BLaER1 (cell line): ENCODE data around the gene TMOD1.

Source experiments
- H3K27ac ChIP-seq: shearing (Covaris generic); formaldehyde crosslinking; 2 replicates; pipeline ENCODE4 v1.8.1; 2022
- H3K27me3 ChIP-seq: shearing (Covaris generic); formaldehyde crosslinking; 2 replicates; pipeline ENCODE4 v1.8.1; 2022
- H3K36me3 ChIP-seq: shearing (Covaris generic); formaldehyde crosslinking; 2 replicates; pipeline ENCODE4 v1.8.1; 2022
- H3K4me1 ChIP-seq: shearing (Covaris generic); formaldehyde crosslinking; 2 replicates; pipeline ENCODE4 v1.8.1; 2022
- H3K4me2 ChIP-seq: shearing (Covaris generic); formaldehyde crosslinking; 2 replicates; pipeline ENCODE4 v1.8.1; 2022
- H3K4me3 ChIP-seq: shearing (Covaris generic); formaldehyde crosslinking; 2 replicates; pipeline ENCODE4 v1.8.1; 2022
- H3K9ac ChIP-seq: shearing (Covaris generic); formaldehyde crosslinking; 2 replicates; pipeline ENCODE4 v1.8.1; 2022
- H3K9me3 ChIP-seq: shearing (Covaris generic); formaldehyde crosslinking; 2 replicates; pipeline ENCODE4 v1.8.1; 2022
- H4K20me1 ChIP-seq: shearing (Covaris generic); formaldehyde crosslinking; 2 replicates; pipeline ENCODE4 v1.8.1; 2022
- Cebpa-rat ChIP-seq: shearing (Covaris generic); IDR thresholded peaks from 2 replicates; pipeline ENCODE4 v1.8.1; 2022

Gene TMOD1

GRCh38 chr9:97556036-97556720 is 54.7 kb downstream of the TMOD1 start:
- no peak overlapping the region for H3K4me2 ChIP-seq
- H4K20me1 ChIP-seq = no peaks in the 10 kb centered on the region
- no peak overlapping the region for H3K27ac ChIP-seq
- H3K9me3 ChIP-seq = no peaks in the 10 kb centered on the region
- no peaks in the 10 kb centered on the region for H3K27me3 ChIP-seq
- H3K4me1 ChIP-seq = peaks cover 18% of the 10 kb centered on the region
- H3K36me3 ChIP-seq = no peaks in the 10 kb centered on the region
- no peak overlapping the region for H3K4me3 ChIP-seq
- no peak for TF ChIP-seq Cebpa-rat
- H3K9ac ChIP-seq = no peak overlapping the region

- peaks cover 18% of the 10 kb centered on the region for H3K4me1 ChIP-seq
- H3K9me3 ChIP-seq = no peaks in the 10 kb centered on the region
- no peaks in the 10 kb centered on the region for H3K27me3 ChIP-seq
- no peak overlapping the region for H3K4me3 ChIP-seq
- no peak for TF ChIP-seq Cebpa-rat
- H3K36me3 ChIP-seq = no peaks in the 10 kb centered on the region
- no peak overlapping the region for H3K27ac ChIP-seq
- H3K9ac ChIP-seq = no peak overlapping the region
- H4K20me1 ChIP-seq = no peaks in the 10 kb centered on the region
- peak overlapping the region; percentile 34 for H3K4me2 ChIP-seq
Measured at GRCh38 chr9:97556721-97557605, 55.5 kb downstream of the TMOD1 start.

GRCh38 chr9:97557606-97558095 is 56.2 kb downstream of the TMOD1 start:
- no peaks in the 10 kb centered on the region for H3K27me3 ChIP-seq
- TF ChIP-seq Cebpa-rat = no peak
- H3K4me2 ChIP-seq = peak overlapping the region; percentile 34
- no peak overlapping the region for H3K27ac ChIP-seq
- H3K4me3 ChIP-seq = no peak overlapping the region
- H4K20me1 ChIP-seq = no peaks in the 10 kb centered on the region
- H3K9ac ChIP-seq = no peak overlapping the region
- H3K4me1 ChIP-seq = peaks cover 18% of the 10 kb centered on the region
- H3K36me3 ChIP-seq = no peaks in the 10 kb centered on the region
- H3K9me3 ChIP-seq = no peaks in the 10 kb centered on the region

GRCh38 chr9:97558701-97559101 is 57.2 kb downstream of the TMOD1 start:
- Histone ChIP-seq H3K4me2 (peak overlapping the region; percentile 25), H3K4me1 (peaks cover 18% of the 10 kb centered on the region), H3K4me3 (no peak overlapping the region), H3K27me3 (no peaks in the 10 kb centered on the region), H3K27ac (no peak overlapping the region), H3K9ac (no peak overlapping the region), H4K20me1 (no peaks in the 10 kb centered on the region), H3K9me3 (no peaks in the 10 kb centered on the region), H3K36me3 (no peaks in the 10 kb centered on the region)
- no peak for TF ChIP-seq Cebpa-rat

GRCh38 chr9:97559111-97559514 is 57.6 kb downstream of the TMOD1 start:
- Histone ChIP-seq H3K9ac (no peak overlapping the region), H3K36me3 (no peaks in the 10 kb centered on the region), H3K4me3 (no peak overlapping the region), H3K4me1 (peaks cover 18% of the 10 kb centered on the region), H3K27me3 (no peaks in the 10 kb centered on the region), H4K20me1 (no peaks in the 10 kb centered on the region), H3K9me3 (no peaks in the 10 kb centered on the region), H3K4me2 (peak overlapping the region; percentile 25), H3K27ac (no peak overlapping the region)
- TF ChIP-seq Cebpa-rat = no peak

- H3K27me3 ChIP-seq = no peaks in the 10 kb centered on the region
- H3K4me1 ChIP-seq = peaks cover 18% of the 10 kb centered on the region
- no peaks in the 10 kb centered on the region for H3K36me3 ChIP-seq
- H3K27ac ChIP-seq = no peak overlapping the region
- H4K20me1 ChIP-seq = no peaks in the 10 kb centered on the region
- no peak overlapping the region for H3K4me2 ChIP-seq
- TF ChIP-seq Cebpa-rat = no peak
- no peak overlapping the region for H3K4me3 ChIP-seq
- H3K9ac ChIP-seq = no peak overlapping the region
- no peaks in the 10 kb centered on the region for H3K9me3 ChIP-seq
Measured at GRCh38 chr9:97560154-97560553, 58.7 kb downstream of the TMOD1 start.

GRCh38 chr9:97560851-97561250 is 59.4 kb downstream of the TMOD1 start:
- Histone ChIP-seq H4K20me1 (no peaks in the 10 kb centered on the region), H3K4me2 (no peak overlapping the region), H3K4me3 (no peak overlapping the region), H3K27ac (no peak overlapping the region), H3K27me3 (no peaks in the 10 kb centered on the region), H3K36me3 (no peaks in the 10 kb centered on the region), H3K9me3 (no peaks in the 10 kb centered on the region), H3K4me1 (peaks cover 18% of the 10 kb centered on the region), H3K9ac (no peak overlapping the region)
- no peak for TF ChIP-seq Cebpa-rat

GRCh38 chr9:97561501-97561900 is 60.0 kb downstream of the TMOD1 start:
- TF ChIP-seq Cebpa-rat = no peak

GRCh38 chr9:97562542-97562941 is 61.1 kb downstream of the TMOD1 start:
- Histone ChIP-seq H3K36me3 (no peaks in the 10 kb centered on the region), H3K27me3 (no peaks in the 10 kb centered on the region), H3K9me3 (no peaks in the 10 kb centered on the region), H3K4me2 (no peak overlapping the region), H3K27ac (no peak overlapping the region), H3K4me1 (peaks cover 13% of the 10 kb centered on the region), H3K9ac (no peak overlapping the region), H3K4me3 (no peak overlapping the region), H4K20me1 (no peaks in the 10 kb centered on the region)
- TF ChIP-seq Cebpa-rat = no peak

More at GRCh38 chr9:97561501-97561900, 60.0 kb downstream of the TMOD1 start:
- Histone ChIP-seq H3K27ac (no peak overlapping the region), H3K27me3 (no peaks in the 10 kb centered on the region), H3K4me3 (no peak overlapping the region), H3K9me3 (no peaks in the 10 kb centered on the region), H3K36me3 (no peaks in the 10 kb centered on the region), H3K4me2 (no peak overlapping the region), H4K20me1 (no peaks in the 10 kb centered on the region), H3K9ac (no peak overlapping the region), H3K4me1 (peaks cover 18% of the 10 kb centered on the region)
